D721Med (cell line): ENCODE results near the gene ACAP1.

Experiments
- DNase-seq: peaks from one replicate; pipeline ENCODE4 v3.0.0; 2011; ENCODE audit warnings: low spot score; ENCODE audit not compliant: insufficient read length
- FAIRE-seq: peaks from 2 replicates; lab custom pipeline; 2011; peaks lifted over from hg19 to GRCh38; lab: Jason Lieb, UNC
- TF ChIP-seq, protein P1 (sequence below): IDR thresholded peaks from 2 replicates; pipeline ENCODE4 v1.5.1; 2012; ENCODE audit warnings: mild to moderate bottlenecking, control low read depth; ENCODE audit not compliant: insufficient read depth; ENCODE audit errors: missing control alignments

The ACAP1 gene

DNA sequence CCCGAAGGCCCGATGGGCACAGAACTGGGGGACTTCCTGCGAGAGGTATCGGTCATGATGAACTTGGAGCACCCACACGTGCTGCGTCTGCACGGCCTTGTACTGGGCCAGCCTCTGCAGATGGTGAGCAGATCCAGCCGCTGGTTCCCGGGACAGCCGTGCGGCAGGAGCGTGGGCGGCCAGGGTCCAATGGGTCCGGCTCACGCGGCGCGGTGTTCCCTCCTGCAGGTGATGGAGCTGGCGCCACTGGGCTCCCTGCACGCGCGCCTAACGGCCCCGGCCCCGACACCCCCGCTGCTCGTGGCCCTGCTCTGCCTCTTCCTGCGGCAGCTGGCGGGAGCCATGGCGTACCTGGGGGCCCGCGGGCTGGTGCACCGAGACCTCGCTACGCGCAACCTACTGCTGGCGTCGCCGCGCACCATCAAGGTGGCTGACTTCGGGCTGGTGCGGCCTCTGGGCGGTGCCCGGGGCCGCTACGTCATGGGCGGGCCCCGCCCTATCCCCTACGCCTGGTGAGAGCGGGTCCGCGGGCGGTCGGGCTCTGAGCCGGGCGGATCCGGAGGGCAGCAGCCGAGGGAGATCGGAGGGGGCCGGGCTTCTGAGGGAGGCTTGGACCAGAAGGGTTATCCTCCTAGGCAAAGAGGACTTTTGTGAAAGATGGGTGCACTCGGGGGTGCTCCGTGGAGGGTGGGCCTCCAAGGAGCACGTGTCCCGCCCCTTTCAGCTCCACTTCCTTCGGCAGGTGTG, 47.6 kb downstream of the ACAP1 start:
- TF ChIP-seq, protein P1, sequence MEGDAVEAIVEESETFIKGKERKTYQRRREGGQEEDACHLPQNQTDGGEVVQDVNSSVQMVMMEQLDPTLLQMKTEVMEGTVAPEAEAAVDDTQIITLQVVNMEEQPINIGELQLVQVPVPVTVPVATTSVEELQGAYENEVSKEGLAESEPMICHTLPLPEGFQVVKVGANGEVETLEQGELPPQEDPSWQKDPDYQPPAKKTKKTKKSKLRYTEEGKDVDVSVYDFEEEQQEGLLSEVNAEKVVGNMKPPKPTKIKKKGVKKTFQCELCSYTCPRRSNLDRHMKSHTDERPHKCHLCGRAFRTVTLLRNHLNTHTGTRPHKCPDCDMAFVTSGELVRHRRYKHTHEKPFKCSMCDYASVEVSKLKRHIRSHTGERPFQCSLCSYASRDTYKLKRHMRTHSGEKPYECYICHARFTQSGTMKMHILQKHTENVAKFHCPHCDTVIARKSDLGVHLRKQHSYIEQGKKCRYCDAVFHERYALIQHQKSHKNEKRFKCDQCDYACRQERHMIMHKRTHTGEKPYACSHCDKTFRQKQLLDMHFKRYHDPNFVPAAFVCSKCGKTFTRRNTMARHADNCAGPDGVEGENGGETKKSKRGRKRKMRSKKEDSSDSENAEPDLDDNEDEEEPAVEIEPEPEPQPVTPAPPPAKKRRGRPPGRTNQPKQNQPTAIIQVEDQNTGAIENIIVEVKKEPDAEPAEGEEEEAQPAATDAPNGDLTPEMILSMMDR, result no peak
- DNase-seq, result no peak

DNA sequence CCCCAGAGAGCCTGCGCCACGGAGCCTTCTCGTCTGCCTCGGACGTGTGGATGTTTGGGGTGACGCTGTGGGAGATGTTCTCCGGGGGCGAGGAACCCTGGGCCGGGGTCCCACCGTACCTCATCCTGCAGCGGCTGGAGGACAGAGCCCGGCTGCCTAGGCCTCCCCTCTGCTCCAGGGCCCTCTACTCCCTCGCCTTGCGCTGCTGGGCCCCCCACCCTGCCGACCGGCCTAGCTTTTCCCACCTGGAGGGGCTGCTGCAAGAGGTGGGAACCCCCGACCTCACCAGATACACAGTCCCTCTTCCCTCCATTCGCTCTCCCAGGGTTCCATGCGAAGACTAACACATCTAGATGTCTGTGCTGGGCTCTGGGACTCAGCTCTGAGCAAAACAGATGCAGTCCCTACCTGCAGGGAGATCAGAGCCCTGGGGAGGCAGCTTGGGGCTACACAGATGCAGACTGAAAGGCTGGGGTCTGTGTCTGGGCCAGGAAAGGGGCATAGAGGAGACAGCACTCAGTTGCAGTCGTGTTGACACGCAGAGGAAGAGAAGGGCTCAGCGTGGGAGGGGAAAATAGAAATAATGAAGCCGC, 48.3 kb downstream of the ACAP1 start:
- DNase-seq (peak; percentile 11), FAIRE-seq (no peak)
- TF ChIP-seq, protein P1, result no peak

More for the DNA sequence above, 47.6 kb downstream of the ACAP1 start:
- no peak for FAIRE-seq

DNA sequence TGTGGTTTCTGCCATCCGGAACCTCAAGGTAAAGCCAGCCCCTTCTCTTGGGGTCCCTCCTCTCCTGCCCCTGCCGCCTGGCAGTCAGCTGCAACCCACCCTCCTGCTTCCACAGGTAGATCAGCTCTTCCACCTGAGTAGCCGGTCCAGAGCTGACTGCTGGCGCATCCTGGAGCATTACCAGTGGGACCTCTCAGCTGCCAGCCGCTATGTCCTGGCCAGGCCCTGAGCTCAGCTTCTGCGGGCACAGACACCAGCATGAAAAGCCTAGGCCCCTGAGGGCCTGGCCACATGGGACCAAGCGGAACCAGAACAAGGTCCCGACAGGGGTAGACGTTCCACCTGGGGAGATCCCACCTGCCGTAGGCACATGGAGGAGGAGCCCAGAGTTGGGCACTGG, 52.5 kb downstream of the ACAP1 start:
- peak; percentile 7 for DNase-seq
- FAIRE-seq, result no peak
- TF ChIP-seq, protein P1, result no peak

DNA sequence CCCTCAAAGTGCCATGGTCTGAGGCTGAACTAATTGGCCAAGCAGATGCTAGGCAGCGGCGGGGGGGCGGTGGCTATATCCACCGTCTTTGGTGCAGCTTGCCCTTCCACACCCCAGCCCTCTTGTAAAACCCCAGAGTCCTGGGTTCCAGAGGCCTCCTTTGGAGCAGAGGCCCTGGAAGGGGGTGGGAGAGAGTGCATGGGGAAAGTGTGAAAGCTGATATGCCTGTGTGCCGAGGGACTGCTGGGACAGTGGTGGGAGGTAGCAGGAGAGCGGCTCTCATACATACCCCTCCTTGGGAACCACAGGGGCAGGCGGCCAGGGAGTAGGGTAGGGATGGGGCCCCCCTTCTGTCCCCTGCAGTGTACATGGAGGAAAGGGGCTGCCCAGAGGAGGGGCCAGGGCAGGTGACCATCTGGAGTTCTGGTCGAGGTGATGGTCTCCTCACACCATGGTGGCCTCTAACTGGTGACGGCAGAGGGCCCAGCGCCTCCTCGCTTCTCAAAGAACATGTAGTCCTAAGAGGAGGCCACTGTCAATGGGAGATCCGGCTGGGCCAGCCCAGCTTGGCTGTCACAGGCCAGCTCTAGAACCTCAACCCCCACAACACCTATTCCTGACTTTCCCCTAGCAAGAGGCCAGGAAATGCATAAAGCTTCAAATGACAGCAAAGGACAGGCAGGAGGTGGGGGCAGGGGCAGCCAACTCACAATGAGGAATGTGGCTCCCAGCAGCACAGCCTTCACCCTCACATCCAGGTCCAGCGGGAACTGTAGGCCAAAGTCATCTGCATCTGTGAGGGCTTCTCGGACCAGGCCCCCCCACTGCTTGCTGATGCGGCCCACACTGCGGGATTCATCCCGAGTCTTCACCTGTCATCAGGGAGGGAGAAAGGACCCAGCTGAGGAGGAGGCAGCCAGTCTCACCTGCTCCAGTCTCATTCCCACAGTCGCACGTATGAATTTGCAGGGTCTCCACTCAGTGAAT, 53.9 kb downstream of the ACAP1 start:
- FAIRE-seq (no peak), DNase-seq (no peak)
- TF ChIP-seq, protein P1, result no peak

DNA sequence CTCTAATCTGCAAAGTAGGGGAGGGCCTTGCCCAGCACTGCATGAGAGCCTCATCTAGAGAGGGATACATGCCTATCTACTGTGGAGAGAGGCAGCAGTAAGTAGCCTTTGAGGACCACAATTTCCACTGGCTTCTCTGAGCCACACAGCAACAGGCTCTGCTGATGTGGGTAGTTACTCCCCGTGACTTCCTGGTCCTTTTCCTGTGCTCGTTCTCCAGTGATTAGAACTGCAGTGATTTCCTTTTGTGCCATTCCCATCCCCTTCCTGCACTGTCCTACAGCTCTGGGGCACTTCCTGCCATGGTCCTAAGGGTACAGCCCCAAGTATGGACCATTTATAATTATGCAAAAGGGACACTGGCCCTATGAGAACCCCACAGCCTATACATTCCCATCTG, 55.0 kb downstream of the ACAP1 start:
- TF ChIP-seq, protein P1, result no peak
- FAIRE-seq, result no peak
- no peak for DNase-seq

DNA sequence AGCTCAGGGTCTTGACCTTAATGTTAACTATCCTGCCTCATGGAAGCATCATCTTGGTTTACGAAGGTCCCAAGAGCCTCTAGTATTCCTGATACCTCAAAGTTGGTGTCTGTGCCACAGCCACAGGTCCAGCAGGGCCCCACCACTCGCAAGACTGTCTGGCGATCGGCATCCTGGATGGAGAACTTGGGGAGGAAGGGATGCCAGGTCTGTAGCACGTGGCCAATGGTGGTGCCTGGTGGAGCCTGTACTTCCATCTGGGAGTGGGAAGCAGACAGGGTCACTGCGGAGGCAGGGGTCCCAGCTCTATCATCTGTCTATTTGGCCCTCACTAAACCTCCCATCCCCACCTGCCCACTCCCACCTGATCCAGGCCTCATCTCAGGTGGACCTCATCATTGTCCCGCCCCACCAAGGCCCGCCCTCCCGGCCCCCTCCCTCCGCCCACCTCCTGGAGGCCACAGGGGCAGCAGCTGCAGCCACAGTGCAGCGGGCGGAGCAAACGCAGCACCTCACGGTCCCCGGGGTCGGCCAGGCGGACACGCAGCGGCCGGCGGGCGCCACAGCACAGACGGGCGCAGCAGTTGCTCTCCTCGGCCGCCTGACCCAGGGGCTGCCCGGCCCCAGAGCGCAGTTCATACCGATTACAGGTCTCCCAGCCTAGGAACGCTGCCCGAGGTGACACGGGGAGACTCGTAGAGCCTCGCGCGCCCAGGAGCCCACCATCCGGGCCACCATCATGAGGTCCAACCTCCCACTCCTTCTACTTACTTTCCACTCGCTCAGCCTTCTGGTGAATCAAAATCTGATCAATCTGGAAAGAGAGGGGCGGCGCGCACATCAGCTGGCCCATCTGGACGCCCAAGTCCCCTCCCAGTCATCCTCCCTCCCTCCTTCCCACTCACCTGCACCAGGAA, 56.6 kb downstream of the ACAP1 start:
- DNase-seq (no peak), FAIRE-seq (no peak)
- TF ChIP-seq, protein P1, result no peak
